WTC11 (cell line): ENCODE data around the gene STXBP6. TPM values are rescaled to one million over a fixed set of nuclear protein-coding genes. Genes with fewer than 3 reads are reported as not detected.

Experiments used
- ATAC-seq: fragments of 200-7000 bp; cut with Tn5 transposase; 2 replicates; pipeline ENCODE4 v1.10.0; 2021; ENCODE audit warnings: mild to moderate bottlenecking, moderate library complexity
- CTCF ChIA-PET: fragments of 300-600 bp; sonication (Branson Sonifier 250); formaldehyde crosslinking; loops from one replicate; lab custom pipeline; 2021; ENCODE audit warnings: antibody characterized with exemption; lab: Charles Lee
- POLR2A ChIA-PET: fragments of 350-600 bp; sonication (Branson Sonifier 250); formaldehyde crosslinking; loops from one replicate; lab custom pipeline; 2021; ENCODE audit warnings: antibody characterized with exemption; lab: Charles Lee
- DNase-seq: peaks from one replicate; pipeline ENCODE4 v3.0.0; 2021; ENCODE audit warnings: low spot score
- H3K27ac Mint-ChIP-seq: 2 replicates; pipeline ENCODE4 v1.8.0; 2021; ENCODE audit warnings: mixed read lengths
- H3K27me3 Mint-ChIP-seq: 2 replicates; pipeline ENCODE4 v1.8.0; 2021; ENCODE audit warnings: low read depth, mild to moderate bottlenecking, moderate library complexity, mixed read lengths
- H3K36me3 Mint-ChIP-seq: 2 replicates; pipeline ENCODE4 v1.8.0; 2021; ENCODE audit warnings: mixed read lengths
- H3K4me1 Mint-ChIP-seq: 2 replicates; pipeline ENCODE4 v1.8.0; 2022; ENCODE audit warnings: mixed read lengths
- H3K4me3 Mint-ChIP-seq: 2 replicates; pipeline ENCODE4 v1.8.0; 2021; ENCODE audit warnings: mild to moderate bottlenecking, moderate library complexity, mixed read lengths
- H3K9me3 Mint-ChIP-seq: 2 replicates; pipeline ENCODE4 v1.8.0; 2021; ENCODE audit warnings: mixed read lengths
- ELF4 ChIP-seq: sonication (generic); formaldehyde crosslinking; IDR thresholded peaks from 2 replicates; pipeline ENCODE4 v1.8.1; 2022; ENCODE audit warnings: low read depth, mild to moderate bottlenecking, moderate library complexity, missing genetic modification reagents
- ETV6 ChIP-seq: sonication (generic); formaldehyde crosslinking; IDR thresholded peaks from 2 replicates; pipeline ENCODE4 v1.8.1; 2022; ENCODE audit warnings: mild to moderate bottlenecking, missing genetic modification reagents
- MYBL2 ChIP-seq: sonication (generic); formaldehyde crosslinking; IDR thresholded peaks from 2 replicates; pipeline ENCODE4 v1.8.1; 2023; ENCODE audit warnings: mild to moderate bottlenecking, moderate library complexity, missing genetic modification reagents
- NFYB ChIP-seq: sonication (generic); formaldehyde crosslinking; conservative IDR thresholded peaks from 2 replicates; pipeline ENCODE4 v1.8.0; 2022; ENCODE audit warnings: low read depth, missing genetic modification reagents
- NR3C1 ChIP-seq: sonication (generic); formaldehyde crosslinking; conservative IDR thresholded peaks from 2 replicates; pipeline ENCODE4 v1.8.1; 2023; ENCODE audit warnings: low read depth, mild to moderate bottlenecking, missing genetic modification reagents
- OVOL2 ChIP-seq: fragments of 250-450 bp; sonication (Bioruptor Pico); IDR thresholded peaks from 2 replicates; pipeline ENCODE4 v1.9.0; 2021; ENCODE audit warnings: mild to moderate bottlenecking, borderline replicate concordance
- SMAD4 ChIP-seq: sonication (generic); formaldehyde crosslinking; IDR thresholded peaks from 2 replicates; pipeline ENCODE4 v1.8.0; 2022; ENCODE audit warnings: mild to moderate bottlenecking, missing genetic modification reagents
- SOX15 ChIP-seq: fragments of 250-450 bp; sonication (Bioruptor Pico); IDR thresholded peaks from 2 replicates; pipeline ENCODE4 v1.9.0; 2021; ENCODE audit warnings: mild to moderate bottlenecking
- TEAD4 ChIP-seq: sonication (generic); formaldehyde crosslinking; IDR thresholded peaks from 2 replicates; pipeline ENCODE4 v1.8.0; 2022; ENCODE audit warnings: mild to moderate bottlenecking, missing genetic modification reagents
- ZNF263 ChIP-seq: sonication (generic); formaldehyde crosslinking; IDR thresholded peaks from 2 replicates; pipeline ENCODE4 v1.8.1; 2022; ENCODE audit warnings: low read depth, mild to moderate bottlenecking, moderate library complexity, missing genetic modification reagents
- ZNF423 ChIP-seq: fragments of 250-450 bp; sonication (Bioruptor Pico); IDR thresholded peaks from 2 replicates; pipeline ENCODE4 v2.1.2; 2022; ENCODE audit warnings: mild to moderate bottlenecking, moderate library complexity
- ZNF671 ChIP-seq: fragments of 250-450 bp; sonication (Bioruptor Pico); IDR thresholded peaks from 2 replicates; pipeline ENCODE4 v1.8.0; 2021; ENCODE audit warnings: mild to moderate bottlenecking
- total RNA-seq: library from RNA; stranded (reverse); gene quantifications from 3 replicates; pipeline ENCODE4 v1.2.3, GENCODE V29; 2021
- TF ChIP-seq, protein P1 (sequence below): sonication (generic); formaldehyde crosslinking; IDR thresholded peaks from 2 replicates; pipeline ENCODE4 v1.8.1; 2022; ENCODE audit warnings: missing genetic modification reagents, borderline replicate concordance
- TF ChIP-seq, protein P2 (sequence below): fragments of 250-450 bp; sonication (Bioruptor Pico); conservative IDR thresholded peaks from 2 replicates; pipeline ENCODE4 v1.9.0; 2021; ENCODE audit warnings: mild to moderate bottlenecking
- TF ChIP-seq, protein P3 (sequence below): sonication (generic); formaldehyde crosslinking; IDR thresholded peaks from 2 replicates; pipeline ENCODE4 v1.8.0; 2023; ENCODE audit warnings: missing genetic modification reagents, mild to moderate bottlenecking, borderline replicate concordance

STXBP6 gene
- total RNA-seq, 1 experiment from 2014 or later: 4.2 TPM

DNA sequence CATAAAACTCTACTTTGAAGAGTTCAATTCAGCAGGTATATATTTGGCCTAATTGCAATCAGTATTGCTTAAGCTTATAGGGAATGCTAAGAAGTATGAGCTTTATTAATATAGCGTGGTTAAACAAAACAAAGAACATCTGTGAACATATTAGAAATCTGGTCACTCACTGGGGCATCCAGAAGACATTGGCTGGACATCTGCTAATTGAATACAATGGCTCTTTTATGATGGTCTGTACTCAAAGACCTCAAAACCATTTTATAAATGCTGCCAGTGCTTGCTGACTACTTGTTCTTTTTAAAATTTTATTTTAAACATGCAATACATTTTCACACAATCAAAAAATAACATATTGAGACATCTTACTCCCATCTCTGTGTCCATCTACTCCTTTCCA lies 173.0 kb downstream of the STXBP6 start (continued):
- TF ChIP-seq, protein P1, sequence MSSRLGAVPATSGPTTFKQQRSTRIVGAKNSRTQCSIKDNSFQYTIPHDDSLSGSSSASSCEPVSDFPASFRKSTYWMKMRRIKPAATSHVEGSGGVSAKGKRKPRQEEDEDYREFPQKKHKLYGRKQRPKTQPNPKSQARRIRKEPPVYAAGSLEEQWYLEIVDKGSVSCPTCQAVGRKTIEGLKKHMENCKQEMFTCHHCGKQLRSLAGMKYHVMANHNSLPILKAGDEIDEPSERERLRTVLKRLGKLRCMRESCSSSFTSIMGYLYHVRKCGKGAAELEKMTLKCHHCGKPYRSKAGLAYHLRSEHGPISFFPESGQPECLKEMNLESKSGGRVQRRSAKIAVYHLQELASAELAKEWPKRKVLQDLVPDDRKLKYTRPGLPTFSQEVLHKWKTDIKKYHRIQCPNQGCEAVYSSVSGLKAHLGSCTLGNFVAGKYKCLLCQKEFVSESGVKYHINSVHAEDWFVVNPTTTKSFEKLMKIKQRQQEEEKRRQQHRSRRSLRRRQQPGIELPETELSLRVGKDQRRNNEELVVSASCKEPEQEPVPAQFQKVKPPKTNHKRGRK (CRISPR knock-in tag): no peak
- no peak for TF ChIP-seq OVOL2 (CRISPR knock-in tag)

DNA sequence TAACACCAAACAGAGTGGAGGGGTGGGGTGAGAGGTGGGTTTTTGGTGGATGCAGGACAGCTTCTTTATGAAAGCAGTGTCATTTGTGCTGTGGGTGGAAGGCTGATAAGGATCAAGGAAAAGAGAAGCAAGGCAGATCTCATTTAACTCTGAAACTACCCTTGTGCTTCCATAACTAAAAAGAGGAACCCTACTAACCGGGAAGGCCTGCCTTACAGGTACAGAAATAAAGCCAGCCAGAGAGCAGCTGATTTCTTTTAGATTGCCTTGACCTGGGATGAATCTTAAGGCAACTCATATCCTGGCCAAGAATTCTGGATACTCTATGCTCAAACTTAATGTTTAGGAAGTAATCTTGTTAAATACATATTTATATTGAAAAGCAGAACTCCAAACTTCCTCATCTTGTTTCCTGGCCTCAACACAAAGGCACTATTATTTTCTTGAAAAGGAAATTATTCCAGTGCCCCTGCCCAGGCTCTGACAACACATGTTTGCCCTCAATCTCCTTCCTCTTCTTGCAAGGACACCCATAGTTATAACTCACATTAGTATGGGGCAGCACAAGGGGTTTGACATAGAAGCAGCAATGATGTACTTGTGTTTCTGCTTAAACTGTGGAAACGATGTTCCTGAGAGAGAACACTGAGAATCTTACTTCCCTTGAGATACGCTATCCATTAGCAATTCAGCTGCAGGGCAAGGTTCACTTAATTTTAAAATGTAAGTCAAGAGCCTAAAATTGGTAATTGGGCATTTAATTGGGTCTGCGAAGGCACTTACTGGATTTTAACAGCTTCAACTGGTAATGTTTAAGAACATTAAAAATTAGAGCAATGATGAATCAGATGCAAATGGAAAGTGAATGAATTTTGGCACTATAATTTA lies 173.7 kb downstream of the STXBP6 start:
- Mint-ChIP-seq H3K36me3 (no peaks in the 10 kb centered on the region), H3K27me3 (no peaks in the 10 kb centered on the region), H3K27ac (no peak overlapping the region), H3K4me3 (no peak overlapping the region), H3K4me1 (peaks cover 3% of the 10 kb centered on the region), H3K9me3 (no peaks in the 10 kb centered on the region)
- POLR2A ChIA-PET: no interaction called here
- CTCF ChIA-PET: no interaction called here
- ATAC-seq (no peak), DNase-seq (no peak)
- TF ChIP-seq SMAD4 (no peak), NFYB (CRISPR knock-in tag) (no peak), ZNF263 (CRISPR knock-in tag) (no peak), MYBL2 (CRISPR knock-in tag) (no peak), ZNF671 (no peak), SOX15 (no peak), ZNF423 (CRISPR knock-in tag) (no peak), TEAD4 (CRISPR knock-in tag) (no peak), OVOL2 (CRISPR knock-in tag) (no peak), ETV6 (CRISPR knock-in tag) (no peak), NR3C1 (CRISPR knock-in tag) (no peak), ELF4 (CRISPR knock-in tag) (no peak)
- TF ChIP-seq, protein P2, sequence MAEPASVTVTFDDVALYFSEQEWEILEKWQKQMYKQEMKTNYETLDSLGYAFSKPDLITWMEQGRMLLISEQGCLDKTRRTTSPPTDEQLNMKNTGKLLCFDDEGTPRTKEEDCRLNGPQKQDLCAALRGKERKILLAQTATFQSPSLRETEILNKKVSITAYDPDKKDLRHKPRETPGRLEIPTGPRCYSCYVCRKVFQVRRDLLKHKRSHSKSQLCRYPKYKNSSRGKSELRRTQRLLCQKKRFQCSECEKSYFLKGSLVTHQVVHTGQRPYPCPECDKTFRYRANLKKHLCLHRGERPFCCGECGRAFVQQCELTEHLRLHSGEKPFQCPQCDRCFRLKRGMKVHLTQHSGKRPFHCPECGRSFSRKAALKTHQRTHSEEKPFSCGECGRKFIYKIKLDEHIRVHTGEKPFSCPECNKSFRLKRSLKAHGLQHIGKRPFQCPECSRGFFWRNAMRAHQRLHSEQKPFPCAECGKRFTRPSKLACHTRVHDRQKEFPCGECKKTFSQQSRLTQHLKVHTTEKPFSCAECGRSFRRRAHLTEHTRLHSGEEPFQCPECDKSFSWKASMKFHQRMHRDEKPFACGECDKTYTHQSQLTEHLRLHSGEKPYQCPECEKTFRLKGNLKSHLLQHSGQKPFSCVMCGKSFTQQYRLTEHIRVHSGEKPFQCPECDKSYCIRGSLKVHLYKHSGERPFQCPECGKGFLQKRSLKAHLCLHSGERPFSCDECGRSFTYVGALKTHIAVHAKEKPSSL: no peak
- TF ChIP-seq, protein P3, sequence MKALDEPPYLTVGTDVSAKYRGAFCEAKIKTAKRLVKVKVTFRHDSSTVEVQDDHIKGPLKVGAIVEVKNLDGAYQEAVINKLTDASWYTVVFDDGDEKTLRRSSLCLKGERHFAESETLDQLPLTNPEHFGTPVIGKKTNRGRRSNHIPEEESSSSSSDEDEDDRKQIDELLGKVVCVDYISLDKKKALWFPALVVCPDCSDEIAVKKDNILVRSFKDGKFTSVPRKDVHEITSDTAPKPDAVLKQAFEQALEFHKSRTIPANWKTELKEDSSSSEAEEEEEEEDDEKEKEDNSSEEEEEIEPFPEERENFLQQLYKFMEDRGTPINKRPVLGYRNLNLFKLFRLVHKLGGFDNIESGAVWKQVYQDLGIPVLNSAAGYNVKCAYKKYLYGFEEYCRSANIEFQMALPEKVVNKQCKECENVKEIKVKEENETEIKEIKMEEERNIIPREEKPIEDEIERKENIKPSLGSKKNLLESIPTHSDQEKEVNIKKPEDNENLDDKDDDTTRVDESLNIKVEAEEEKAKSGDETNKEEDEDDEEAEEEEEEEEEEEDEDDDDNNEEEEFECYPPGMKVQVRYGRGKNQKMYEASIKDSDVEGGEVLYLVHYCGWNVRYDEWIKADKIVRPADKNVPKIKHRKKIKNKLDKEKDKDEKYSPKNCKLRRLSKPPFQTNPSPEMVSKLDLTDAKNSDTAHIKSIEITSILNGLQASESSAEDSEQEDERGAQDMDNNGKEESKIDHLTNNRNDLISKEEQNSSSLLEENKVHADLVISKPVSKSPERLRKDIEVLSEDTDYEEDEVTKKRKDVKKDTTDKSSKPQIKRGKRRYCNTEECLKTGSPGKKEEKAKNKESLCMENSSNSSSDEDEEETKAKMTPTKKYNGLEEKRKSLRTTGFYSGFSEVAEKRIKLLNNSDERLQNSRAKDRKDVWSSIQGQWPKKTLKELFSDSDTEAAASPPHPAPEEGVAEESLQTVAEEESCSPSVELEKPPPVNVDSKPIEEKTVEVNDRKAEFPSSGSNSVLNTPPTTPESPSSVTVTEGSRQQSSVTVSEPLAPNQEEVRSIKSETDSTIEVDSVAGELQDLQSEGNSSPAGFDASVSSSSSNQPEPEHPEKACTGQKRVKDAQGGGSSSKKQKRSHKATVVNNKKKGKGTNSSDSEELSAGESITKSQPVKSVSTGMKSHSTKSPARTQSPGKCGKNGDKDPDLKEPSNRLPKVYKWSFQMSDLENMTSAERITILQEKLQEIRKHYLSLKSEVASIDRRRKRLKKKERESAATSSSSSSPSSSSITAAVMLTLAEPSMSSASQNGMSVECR (CRISPR knock-in tag): no peak
